Nephron (organoid): ENCODE data around the gene PRSS16.
"Not testable (repeated sequence)": the region's sequence is repeated elsewhere in the genome, so short reads cannot be mapped to it uniquely, and the experiment has no call there.

Experiments used
- H3K27ac Mint-ChIP-seq, 3 experiments: 2 replicates each; pipeline ENCODE4 v1.8.0; 2020; ENCODE audit warnings: mixed read lengths in 3 of 3, mild to moderate bottlenecking in 2 of 3, moderate library complexity in 1 of 3
- H3K27me3 Mint-ChIP-seq: 2 replicates; pipeline ENCODE4 v1.8.0; 2021; ENCODE audit warnings: low read depth, mild to moderate bottlenecking, moderate library complexity, mixed read lengths
- H3K36me3 Mint-ChIP-seq: 2 replicates; pipeline ENCODE4 v1.8.0; 2020; ENCODE audit warnings: low read depth, mixed read lengths
- H3K4me1 Mint-ChIP-seq: 2 replicates; pipeline ENCODE4 v1.8.0; 2020; ENCODE audit warnings: mixed read lengths
- H3K4me3 Mint-ChIP-seq, 3 experiments: 2 replicates each; pipeline ENCODE4 v1.8.0; 2020; ENCODE audit warnings: mild to moderate bottlenecking in 3 of 3, mixed read lengths in 3 of 3, moderate library complexity in 2 of 3
- H3K9me3 Mint-ChIP-seq: 2 replicates; pipeline ENCODE4 v1.8.0; 2020; ENCODE audit warnings: mixed read lengths
- CTCF ChIP-seq, 3 experiments: fragments of 200-600 bp; sonication (generic); IDR thresholded peaks; one replicate each; pipeline ENCODE4 v1.5.0; 2021; ENCODE audit warnings: antibody characterized with exemption in 3 of 3; ENCODE audit not compliant: unreplicated experiment in 3 of 3

The PRSS16 gene

GRCh38 chr6:27209659-27210269, 37.7 kb upstream of the PRSS16 start:
- no peaks in the 10 kb centered on the region for H3K9me3 Mint-ChIP-seq
- H3K4me1 Mint-ChIP-seq, result no peaks in the 10 kb centered on the region
- H3K4me3 Mint-ChIP-seq, result no peak overlapping the region
- H3K27me3 Mint-ChIP-seq, result peaks cover 42% of the 10 kb centered on the region
- no peaks in the 10 kb centered on the region for H3K36me3 Mint-ChIP-seq
- no peak for TF ChIP-seq CTCF (IDR thresholded peaks at IDR 0.05; ENCODE audit: unreplicated experiment in 3 of 3)
- H3K27ac Mint-ChIP-seq, result no peak overlapping the region

- not testable (repeated sequence) for H3K4me1 Mint-ChIP-seq, H3K9me3 Mint-ChIP-seq, H3K27ac Mint-ChIP-seq, H3K36me3 Mint-ChIP-seq
- Mint-ChIP-seq H3K4me3 (peak overlapping the region; percentile 27 to 87 (median 51)), H3K27me3 (peaks cover 32% of the 10 kb centered on the region)
Observed at GRCh38 chr6:27213091-27213517, 34.4 kb upstream of the PRSS16 start.

DNA sequence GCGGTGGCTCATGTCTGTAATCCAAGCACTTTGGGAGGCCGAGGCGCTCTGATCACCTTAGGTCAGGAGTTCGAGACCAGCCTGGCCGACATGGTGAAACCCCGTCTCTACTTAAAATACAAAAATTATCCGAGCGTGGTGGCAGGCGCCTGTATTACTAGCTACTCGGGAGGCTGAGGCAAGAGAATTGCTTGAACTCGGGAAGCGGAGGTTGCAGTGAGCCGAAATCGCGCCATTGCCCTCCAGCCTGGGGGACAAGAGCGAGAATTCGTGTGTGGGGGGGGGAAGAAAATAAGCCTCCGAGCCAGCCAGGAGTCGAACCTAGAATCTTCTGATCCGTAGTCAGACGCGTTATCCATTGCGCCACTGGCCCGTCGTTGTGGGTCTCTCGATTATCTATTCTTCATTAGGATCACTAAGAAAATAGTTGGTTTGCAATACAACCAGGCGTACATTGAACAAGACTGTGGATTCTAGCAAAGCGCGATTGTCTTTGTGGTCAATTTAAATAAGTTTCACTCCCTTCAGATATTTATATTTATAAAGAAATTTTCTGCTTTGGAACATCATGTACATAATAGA, 33.9 kb upstream of the PRSS16 start:
- H3K9me3 Mint-ChIP-seq, result peaks cover 8% of the 10 kb centered on the region
- no peak for TF ChIP-seq CTCF (IDR thresholded peaks at IDR 0.05; ENCODE audit: unreplicated experiment in 3 of 3)
- no peak overlapping the region for H3K27ac Mint-ChIP-seq
- H3K36me3 Mint-ChIP-seq, result no peaks in the 10 kb centered on the region
- H3K4me1 Mint-ChIP-seq, result no peaks in the 10 kb centered on the region
- peaks cover 37% of the 10 kb centered on the region for H3K27me3 Mint-ChIP-seq
- peak overlapping the region; percentile 87 to 89 (median 87) for H3K4me3 Mint-ChIP-seq

DNA sequence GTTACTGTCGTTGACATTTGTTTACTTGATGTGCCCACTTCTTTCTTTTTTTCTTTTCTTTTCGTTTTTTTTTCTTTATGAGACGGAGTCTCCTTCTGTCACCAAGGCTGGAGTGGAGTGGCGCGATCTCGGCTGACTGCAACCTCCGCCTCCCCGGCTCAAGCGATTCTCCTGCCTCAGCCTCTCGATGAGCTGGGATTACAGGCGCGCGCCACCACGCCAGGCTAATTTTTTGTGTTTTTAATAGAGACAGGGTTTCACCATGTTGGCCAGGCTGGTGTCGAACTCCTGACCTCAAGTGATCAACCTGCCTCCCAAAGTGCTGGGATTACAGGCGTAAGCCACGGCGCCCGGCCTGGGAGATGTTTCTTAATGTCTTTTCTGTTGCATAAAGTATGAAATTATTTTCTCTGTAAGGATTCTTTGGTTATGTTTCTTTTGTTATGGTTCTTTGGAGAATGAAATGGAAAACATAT, 33.3 kb upstream of the PRSS16 start:
- H3K36me3 Mint-ChIP-seq, result no peaks in the 10 kb centered on the region
- peaks cover 41% of the 10 kb centered on the region for H3K27me3 Mint-ChIP-seq
- H3K4me3 Mint-ChIP-seq, result peak overlapping the region; percentile 87 to 89 (median 87)
- H3K9me3 Mint-ChIP-seq, result peaks cover 11% of the 10 kb centered on the region
- H3K27ac Mint-ChIP-seq, result no peak overlapping the region
- no peaks in the 10 kb centered on the region for H3K4me1 Mint-ChIP-seq
- no peak for TF ChIP-seq CTCF (IDR thresholded peaks at IDR 0.05; ENCODE audit: unreplicated experiment in 3 of 3)

DNA sequence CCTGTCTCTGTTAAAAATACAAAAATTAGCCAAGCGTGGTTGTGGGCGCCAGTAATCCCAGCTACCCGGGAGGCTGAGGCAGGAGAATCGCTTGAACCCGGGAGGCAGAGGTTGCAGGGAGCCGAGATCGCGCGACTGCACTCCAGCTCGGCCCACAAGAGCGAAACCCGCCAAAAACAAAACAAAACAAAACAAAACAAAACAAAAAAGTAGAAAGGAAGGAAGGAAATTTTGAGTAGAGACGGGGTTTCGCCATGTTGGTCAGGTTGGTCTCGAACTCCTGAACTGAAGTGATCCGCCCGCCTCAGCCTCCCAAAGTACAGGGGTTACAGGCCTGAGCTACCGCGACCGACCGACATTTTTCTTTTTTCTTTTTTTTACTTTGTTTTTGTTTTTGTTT, 30.6 kb upstream of the PRSS16 start:
- no peak for TF ChIP-seq CTCF (IDR thresholded peaks at IDR 0.05; ENCODE audit: unreplicated experiment in 3 of 3)
- Mint-ChIP-seq H3K27ac (no peak overlapping the region), H3K4me3 (no peak overlapping the region), H3K4me1 (no peaks in the 10 kb centered on the region), H3K36me3 (no peaks in the 10 kb centered on the region), H3K9me3 (peaks cover 11% of the 10 kb centered on the region), H3K27me3 (peaks cover 55% of the 10 kb centered on the region)

DNA sequence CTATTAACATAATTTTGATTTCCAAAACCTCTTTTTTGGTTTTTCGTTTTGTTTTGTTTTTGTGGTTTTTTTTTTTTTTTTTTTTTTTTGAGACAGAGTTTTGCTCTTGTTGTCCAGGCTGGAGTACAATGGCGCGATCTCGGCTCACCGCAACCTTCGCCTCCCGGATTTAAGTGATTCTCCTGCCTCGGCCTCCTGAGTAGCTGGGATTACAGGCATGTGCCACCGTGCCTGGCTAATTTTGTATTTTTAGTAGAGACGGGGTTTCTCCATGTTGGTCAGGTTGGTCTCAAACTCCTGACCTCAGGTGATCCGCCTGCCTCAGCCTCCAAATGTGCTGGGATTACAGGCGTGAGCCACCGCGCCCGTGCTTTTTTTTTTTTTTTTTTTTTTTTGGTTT, 24.5 kb upstream of the PRSS16 start:
- not testable (repeated sequence) for H3K9me3 Mint-ChIP-seq, H3K27ac Mint-ChIP-seq, H3K4me3 Mint-ChIP-seq, H3K4me1 Mint-ChIP-seq, H3K36me3 Mint-ChIP-seq
- H3K27me3 Mint-ChIP-seq, result peaks cover 45% of the 10 kb centered on the region

DNA sequence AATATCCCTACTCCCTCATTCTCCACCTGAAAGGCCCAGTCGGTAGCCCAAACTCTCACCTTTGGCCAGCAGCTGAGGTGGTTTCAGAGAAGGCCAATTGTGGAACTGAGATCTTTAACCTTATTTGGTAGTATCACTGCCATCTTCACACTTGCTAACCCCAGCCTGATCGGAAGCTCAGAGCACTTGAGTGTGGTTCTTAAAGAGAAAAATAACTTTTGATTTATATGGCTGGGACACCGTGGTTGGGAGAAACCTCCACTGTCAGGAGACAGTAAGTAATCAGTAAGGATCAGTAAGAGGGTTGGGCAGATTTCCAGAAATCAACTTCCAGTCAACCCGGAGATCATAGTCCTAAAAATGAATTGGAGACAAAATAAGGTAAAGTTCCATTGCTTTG, 22.8 kb upstream of the PRSS16 start:
- Mint-ChIP-seq H3K27ac (no peak overlapping the region), H3K4me1 (no peaks in the 10 kb centered on the region), H3K4me3 (no peak overlapping the region), H3K36me3 (no peaks in the 10 kb centered on the region), H3K27me3 (peaks cover 48% of the 10 kb centered on the region), H3K9me3 (no peaks in the 10 kb centered on the region)
- no peak for TF ChIP-seq CTCF (IDR thresholded peaks at IDR 0.05; ENCODE audit: unreplicated experiment in 3 of 3)
